Measurements from ENCODE around the gene IL17A. TPM values are rescaled to one million over a fixed set of nuclear protein-coding genes. Genes with fewer than 3 reads are reported as not detected.

IL17A gene
- total RNA-seq, 1 donor = not detected

GRCh38 chr6:52152711-52153160 is 33.4 kb upstream of the IL17A start:
- no peak overlapping the region for H2AFZ ChIP-seq (ENCODE audit: low read length)
- no peak overlapping the region for H3K4me2 ChIP-seq (ENCODE audit: insufficient read depth, low read length)
- H3K9me3 ChIP-seq (ENCODE audit: low read depth, low read length) = no peaks in the 10 kb centered on the region
- H4K20me1 ChIP-seq (ENCODE audit: insufficient read depth, low read length) = no peaks in the 10 kb centered on the region
- H3K27me3 ChIP-seq (ENCODE audit: insufficient read depth, low read length) = no peaks in the 10 kb centered on the region
- no peak for TF ChIP-seq CTCF (IDR thresholded peaks at IDR 0.05; ENCODE audit: extremely low read depth, low read depth, low read length)
- no peaks in the 10 kb centered on the region for H3K4me1 ChIP-seq (ENCODE audit: insufficient read depth, low read length)
- no peak overlapping the region for H3K4me3 ChIP-seq (ENCODE audit: insufficient read depth, low read length)
- no peak overlapping the region for H3K27ac ChIP-seq (ENCODE audit: low read depth, low read length)
- H3K79me2 ChIP-seq (ENCODE audit: insufficient read depth, low read length) = no peaks in the 10 kb centered on the region
- H3K36me3 ChIP-seq (ENCODE audit: insufficient read depth, low read length) = no peaks in the 10 kb centered on the region
- no peak for DNase-seq (ENCODE audit: insufficient read length, low spot score, missing footprints)

GRCh38 chr6:52154381-52154780 is 31.8 kb upstream of the IL17A start:
- no peaks in the 10 kb centered on the region for H3K9me3 ChIP-seq (ENCODE audit: low read depth, low read length)
- H3K27ac ChIP-seq (ENCODE audit: low read depth, low read length) = no peak overlapping the region
- H3K4me3 ChIP-seq (ENCODE audit: insufficient read depth, low read length) = no peak overlapping the region
- H3K27me3 ChIP-seq (ENCODE audit: insufficient read depth, low read length) = no peaks in the 10 kb centered on the region
- H2AFZ ChIP-seq (ENCODE audit: low read length) = no peak overlapping the region
- no peaks in the 10 kb centered on the region for H3K4me1 ChIP-seq (ENCODE audit: insufficient read depth, low read length)
- no peak overlapping the region for H3K4me2 ChIP-seq (ENCODE audit: insufficient read depth, low read length)
- no peak for DNase-seq (ENCODE audit: insufficient read length, low spot score, missing footprints)
- no peaks in the 10 kb centered on the region for H3K79me2 ChIP-seq (ENCODE audit: insufficient read depth, low read length)
- no peaks in the 10 kb centered on the region for H4K20me1 ChIP-seq (ENCODE audit: insufficient read depth, low read length)
- TF ChIP-seq CTCF (IDR thresholded peaks at IDR 0.05; ENCODE audit: extremely low read depth, low read depth, low read length) = no peak
- H3K36me3 ChIP-seq (ENCODE audit: insufficient read depth, low read length) = no peaks in the 10 kb centered on the region

- Histone ChIP-seq H4K20me1 (ENCODE audit: insufficient read depth, low read length) (no peaks in the 10 kb centered on the region), H3K4me2 (ENCODE audit: insufficient read depth, low read length) (no peak overlapping the region), H3K9me3 (ENCODE audit: low read depth, low read length) (no peaks in the 10 kb centered on the region), H3K4me1 (ENCODE audit: insufficient read depth, low read length) (no peaks in the 10 kb centered on the region), H3K79me2 (ENCODE audit: insufficient read depth, low read length) (no peaks in the 10 kb centered on the region), H3K27me3 (ENCODE audit: insufficient read depth, low read length) (no peaks in the 10 kb centered on the region), H3K27ac (ENCODE audit: low read depth, low read length) (no peak overlapping the region), H3K4me3 (ENCODE audit: insufficient read depth, low read length) (no peak overlapping the region), H3K36me3 (ENCODE audit: insufficient read depth, low read length) (no peaks in the 10 kb centered on the region), H2AFZ (ENCODE audit: low read length) (no peak overlapping the region)
- no peak for TF ChIP-seq CTCF (IDR thresholded peaks at IDR 0.05; ENCODE audit: extremely low read depth, low read depth, low read length)
- DNase-seq (ENCODE audit: insufficient read length, low spot score, missing footprints) = no peak
Observed at GRCh38 chr6:52155791-52156576, 30.2 kb upstream of the IL17A start.

- Histone ChIP-seq H4K20me1 (ENCODE audit: insufficient read depth, low read length) (no peaks in the 10 kb centered on the region), H2AFZ (ENCODE audit: low read length) (no peak overlapping the region), H3K27me3 (ENCODE audit: insufficient read depth, low read length) (no peaks in the 10 kb centered on the region), H3K36me3 (ENCODE audit: insufficient read depth, low read length) (no peaks in the 10 kb centered on the region), H3K4me1 (ENCODE audit: insufficient read depth, low read length) (no peaks in the 10 kb centered on the region), H3K4me2 (ENCODE audit: insufficient read depth, low read length) (no peak overlapping the region), H3K79me2 (ENCODE audit: insufficient read depth, low read length) (no peaks in the 10 kb centered on the region), H3K4me3 (ENCODE audit: insufficient read depth, low read length) (no peak overlapping the region), H3K9me3 (ENCODE audit: low read depth, low read length) (no peaks in the 10 kb centered on the region), H3K27ac (ENCODE audit: low read depth, low read length) (no peak overlapping the region)
- TF ChIP-seq CTCF (IDR thresholded peaks at IDR 0.05; ENCODE audit: extremely low read depth, low read depth, low read length) = no peak
- DNase-seq (ENCODE audit: insufficient read length, low spot score, missing footprints) = no peak
Observed at GRCh38 chr6:52157301-52157941, 28.8 kb upstream of the IL17A start.
